Endothelial cell (in vitro differentiated cells): ENCODE data around the gene JSRP1. TPM values are rescaled to one million over a fixed set of nuclear protein-coding genes. Genes with fewer than 3 reads are reported as not detected.

Experiments used
- DNase-seq: peaks from one replicate; pipeline ENCODE4 v3.0.0; 2021; ENCODE audit warnings: low spot score
- H3K27ac Mint-ChIP-seq: one replicate; pipeline ENCODE4 v1.8.0; 2021; ENCODE audit warnings: mixed read lengths, inconsistent platforms; ENCODE audit not compliant: unreplicated experiment
- H3K27me3 Mint-ChIP-seq: one replicate; pipeline ENCODE4 v1.8.0; 2021; ENCODE audit warnings: mild to moderate bottlenecking, moderate library complexity, mixed read lengths, inconsistent platforms; ENCODE audit not compliant: unreplicated experiment
- H3K36me3 Mint-ChIP-seq: one replicate; pipeline ENCODE4 v1.8.0; 2021; ENCODE audit warnings: mild to moderate bottlenecking, low read depth, mixed read lengths, inconsistent platforms; ENCODE audit not compliant: unreplicated experiment
- H3K4me1 Mint-ChIP-seq: one replicate; pipeline ENCODE4 v1.8.0; 2021; ENCODE audit warnings: mild to moderate bottlenecking, mixed read lengths, inconsistent platforms; ENCODE audit not compliant: unreplicated experiment
- H3K4me3 Mint-ChIP-seq: one replicate; pipeline ENCODE4 v1.8.0; 2021; ENCODE audit warnings: mild to moderate bottlenecking, mixed read lengths, inconsistent platforms; ENCODE audit not compliant: unreplicated experiment
- H3K9me3 Mint-ChIP-seq: one replicate; pipeline ENCODE4 v1.8.0; 2021; ENCODE audit warnings: mixed read lengths, inconsistent platforms; ENCODE audit not compliant: unreplicated experiment
- total RNA-seq: library from RNA; stranded (reverse); fragmentation: NEBNext Ultra II Directional; extraction: Animal tissue kit (Norgen Biotek cat#: 25700); gene quantifications from one replicate; pipeline ENCODE4 v1.2.1, GENCODE V29; 2021; ENCODE audit not compliant: unreplicated experiment
- TF ChIP-seq, protein P1 (sequence below): fragments of 200-600 bp; sonication (generic); IDR thresholded peaks from one replicate; pipeline ENCODE4 v1.5.0; 2021; ENCODE audit warnings: antibody characterized with exemption; ENCODE audit not compliant: unreplicated experiment

JSRP1 gene
- total RNA-seq, 1 donor from 2014 or later = not detected

DNA sequence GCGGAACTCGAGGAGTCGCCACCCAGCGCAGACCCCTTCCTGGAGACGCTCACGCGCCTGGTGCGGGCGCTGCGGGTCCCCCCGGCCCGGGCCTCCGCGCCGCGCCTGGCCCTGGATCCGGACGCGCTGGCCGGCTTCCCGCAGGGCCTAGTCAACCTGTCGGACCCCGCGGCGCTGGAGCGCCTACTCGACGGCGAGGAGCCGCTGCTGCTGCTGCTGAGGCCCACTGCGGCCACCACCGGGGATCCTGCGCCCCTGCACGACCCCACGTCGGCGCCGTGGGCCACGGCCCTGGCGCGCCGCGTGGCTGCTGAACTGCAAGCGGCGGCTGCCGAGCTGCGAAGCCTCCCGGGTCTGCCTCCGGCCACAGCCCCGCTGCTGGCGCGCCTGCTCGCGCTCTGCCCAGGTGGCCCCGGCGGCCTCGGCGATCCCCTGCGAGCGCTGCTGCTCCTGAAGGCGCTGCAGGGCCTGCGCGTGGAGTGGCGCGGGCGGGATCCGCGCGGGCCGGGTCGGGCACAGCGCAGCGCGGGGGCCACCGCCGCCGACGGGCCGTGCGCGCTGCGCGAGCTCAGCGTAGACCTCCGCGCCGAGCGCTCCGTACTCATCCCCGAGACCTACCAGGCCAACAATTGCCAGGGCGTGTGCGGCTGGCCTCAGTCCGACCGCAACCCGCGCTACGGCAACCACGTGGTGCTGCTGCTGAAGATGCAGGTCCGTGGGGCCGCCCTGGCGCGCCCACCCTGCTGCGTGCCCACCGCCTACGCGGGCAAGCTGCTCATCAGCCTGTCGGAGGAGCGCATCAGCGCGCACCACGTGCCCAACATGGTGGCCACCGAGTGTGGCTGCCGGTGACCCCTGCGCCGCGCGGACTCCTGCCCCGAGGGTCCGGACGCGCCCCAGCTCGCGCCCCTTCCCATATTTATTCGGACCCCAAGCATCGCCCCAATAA, 4.8 kb downstream of the JSRP1 start:
- no peaks in the 10 kb centered on the region for H3K36me3 Mint-ChIP-seq
- no peaks in the 10 kb centered on the region for H3K9me3 Mint-ChIP-seq
- peaks cover 6% of the 10 kb centered on the region for H3K27me3 Mint-ChIP-seq
- no peak overlapping the region for H3K4me3 Mint-ChIP-seq
- no peak for DNase-seq
- no peak overlapping the region for H3K27ac Mint-ChIP-seq
- TF ChIP-seq, protein P1, sequence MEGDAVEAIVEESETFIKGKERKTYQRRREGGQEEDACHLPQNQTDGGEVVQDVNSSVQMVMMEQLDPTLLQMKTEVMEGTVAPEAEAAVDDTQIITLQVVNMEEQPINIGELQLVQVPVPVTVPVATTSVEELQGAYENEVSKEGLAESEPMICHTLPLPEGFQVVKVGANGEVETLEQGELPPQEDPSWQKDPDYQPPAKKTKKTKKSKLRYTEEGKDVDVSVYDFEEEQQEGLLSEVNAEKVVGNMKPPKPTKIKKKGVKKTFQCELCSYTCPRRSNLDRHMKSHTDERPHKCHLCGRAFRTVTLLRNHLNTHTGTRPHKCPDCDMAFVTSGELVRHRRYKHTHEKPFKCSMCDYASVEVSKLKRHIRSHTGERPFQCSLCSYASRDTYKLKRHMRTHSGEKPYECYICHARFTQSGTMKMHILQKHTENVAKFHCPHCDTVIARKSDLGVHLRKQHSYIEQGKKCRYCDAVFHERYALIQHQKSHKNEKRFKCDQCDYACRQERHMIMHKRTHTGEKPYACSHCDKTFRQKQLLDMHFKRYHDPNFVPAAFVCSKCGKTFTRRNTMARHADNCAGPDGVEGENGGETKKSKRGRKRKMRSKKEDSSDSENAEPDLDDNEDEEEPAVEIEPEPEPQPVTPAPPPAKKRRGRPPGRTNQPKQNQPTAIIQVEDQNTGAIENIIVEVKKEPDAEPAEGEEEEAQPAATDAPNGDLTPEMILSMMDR = no peak
- H3K4me1 Mint-ChIP-seq = peaks cover 5% of the 10 kb centered on the region

DNA sequence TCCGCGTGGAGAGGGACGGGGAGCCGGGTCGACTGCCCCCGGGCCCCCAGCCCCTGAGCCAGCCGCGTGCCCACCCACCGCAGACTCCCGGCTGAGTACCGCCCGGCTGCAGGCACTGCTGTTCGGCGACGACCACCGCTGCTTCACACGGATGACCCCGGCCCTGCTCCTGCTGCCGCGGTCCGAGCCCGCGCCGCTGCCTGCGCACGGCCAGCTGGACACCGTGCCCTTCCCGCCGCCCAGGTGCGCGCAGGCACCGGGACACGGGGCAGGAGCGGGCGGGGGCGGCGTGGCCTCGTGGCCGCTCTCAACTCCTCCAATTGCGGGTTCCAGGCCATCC, 5.5 kb downstream of the JSRP1 start:
- Mint-ChIP-seq H3K27me3 (peaks cover 6% of the 10 kb centered on the region), H3K9me3 (no peaks in the 10 kb centered on the region), H3K27ac (no peak overlapping the region), H3K4me3 (no peak overlapping the region), H3K36me3 (peaks cover 3% of the 10 kb centered on the region), H3K4me1 (peaks cover 5% of the 10 kb centered on the region)
- TF ChIP-seq, protein P1 = no peak
- DNase-seq = no peak

DNA sequence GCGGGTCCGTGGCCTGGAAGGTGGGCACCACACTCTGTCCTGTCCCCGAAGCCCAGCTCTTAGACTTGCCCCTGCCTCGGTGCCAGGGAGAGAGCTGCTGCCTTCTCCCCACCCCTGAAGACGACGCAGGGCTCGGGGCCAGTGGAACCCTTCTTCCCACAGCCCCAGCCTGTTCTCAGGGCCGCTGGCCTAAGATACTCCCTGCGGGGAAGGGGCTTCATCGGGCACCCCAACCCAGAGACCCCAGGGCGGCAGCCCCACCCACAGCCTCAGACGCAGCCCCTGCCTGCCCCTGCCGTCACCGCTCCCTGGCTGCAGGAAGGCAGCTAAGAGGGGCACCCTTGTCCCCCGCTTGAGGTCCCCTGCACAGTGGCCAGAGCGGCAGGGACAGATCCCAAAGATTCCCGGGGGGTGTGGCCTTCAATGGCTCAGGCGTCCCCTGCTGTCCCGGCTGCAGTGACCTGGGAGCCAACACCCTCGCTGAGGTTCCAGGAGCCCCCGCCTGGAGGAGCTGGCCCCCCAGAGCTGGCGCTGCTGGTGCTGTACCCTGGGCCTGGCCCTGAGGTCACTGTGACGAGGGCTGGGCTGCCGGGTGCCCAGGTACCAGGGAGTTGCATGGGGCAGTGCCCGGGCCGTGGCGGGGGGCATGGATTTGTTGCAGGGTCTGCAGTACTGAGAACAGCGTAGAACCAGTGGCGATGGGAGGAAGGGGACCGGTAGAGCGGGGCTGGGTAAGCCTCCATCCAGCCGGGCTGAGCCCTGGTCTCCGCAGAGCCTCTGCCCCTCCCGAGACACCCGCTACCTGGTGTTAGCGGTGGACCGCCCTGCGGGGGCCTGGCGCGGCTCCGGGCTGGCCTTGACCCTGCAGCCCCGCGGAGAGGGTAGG, 6.1 kb downstream of the JSRP1 start:
- Mint-ChIP-seq H3K4me3 (no peak overlapping the region), H3K9me3 (no peaks in the 10 kb centered on the region), H3K27ac (no peak overlapping the region), H3K36me3 (peaks cover 5% of the 10 kb centered on the region), H3K4me1 (peaks cover 5% of the 10 kb centered on the region), H3K27me3 (peaks cover 6% of the 10 kb centered on the region)
- TF ChIP-seq, protein P1 = no peak
- DNase-seq = no peak

DNA sequence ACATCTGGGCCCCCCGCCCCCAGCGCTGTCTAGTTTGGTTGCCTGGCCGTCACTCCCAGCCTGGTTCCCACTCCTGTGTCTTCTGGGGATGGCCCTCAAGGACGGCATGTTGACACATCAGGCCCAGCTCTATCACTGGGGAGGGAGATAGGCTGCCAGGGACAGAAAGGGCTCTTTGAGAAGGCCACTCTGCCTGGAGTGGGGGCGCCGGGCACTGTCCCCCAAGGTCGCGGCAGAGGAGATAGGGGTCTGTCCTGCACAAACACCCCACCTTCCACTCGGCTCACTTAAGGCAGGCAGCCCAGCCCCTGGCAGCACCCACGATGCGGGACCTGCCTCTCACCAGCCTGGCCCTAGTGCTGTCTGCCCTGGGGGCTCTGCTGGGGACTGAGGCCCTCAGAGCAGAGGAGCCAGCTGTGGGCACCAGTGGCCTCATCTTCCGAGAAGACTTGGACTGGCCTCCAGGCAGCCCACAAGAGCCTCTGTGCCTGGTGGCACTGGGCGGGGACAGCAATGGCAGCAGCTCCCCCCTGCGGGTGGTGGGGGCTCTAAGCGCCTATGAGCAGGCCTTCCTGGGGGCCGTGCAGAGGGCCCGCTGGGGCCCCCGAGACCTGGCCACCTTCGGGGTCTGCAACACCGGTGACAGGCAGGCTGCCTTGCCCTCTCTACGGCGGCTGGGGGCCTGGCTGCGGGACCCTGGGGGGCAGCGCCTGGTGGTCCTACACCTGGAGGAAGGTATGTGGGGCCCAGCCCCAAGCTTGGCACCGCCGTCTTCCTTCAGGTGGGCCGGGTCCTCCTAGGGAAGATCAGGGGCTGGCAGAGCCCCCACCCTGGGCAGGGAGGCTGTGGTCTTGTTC, 7.0 kb downstream of the JSRP1 start, which contains the start of gene AMH:
AMH (plus strand) TSS at position 314 of the 857 bp plus-strand sequence; CDS start at position 324, 10 bp downstream.
- Mint-ChIP-seq H3K36me3 (peaks cover 9% of the 10 kb centered on the region), H3K4me1 (peaks cover 5% of the 10 kb centered on the region), H3K9me3 (no peaks in the 10 kb centered on the region), H3K27me3 (peaks cover 6% of the 10 kb centered on the region), H3K4me3 (no peak within 1 kb of the TSS), H3K27ac (no peak within 1 kb of the TSS)
- TF ChIP-seq, protein P1 = no peak
- DNase-seq = no peak
